Renal pelvis (tissue), 4 donors: ENCODE measurements around the gene POMT2. TPM values are rescaled to one million over a fixed set of nuclear protein-coding genes. Genes with fewer than 3 reads are reported as not detected.

ENCODE experiments used
- DNase-seq: peaks from one replicate; pipeline ENCODE4 v3.0.0-alpha.2; 2013
- polyA plus RNA-seq, 3 donors: library from polyadenylated mRNA; unstranded; fragments of 120-200 nt; gene quantifications; one replicate each; pipeline ENCODE4 v1.2.1, GENCODE V29; 2013; ENCODE audit not compliant: insufficient read length in 3 of 3

Gene POMT2
- polyA plus RNA-seq, 3 donors: 36.6 to 54.2 (median 44.1) TPM

GRCh38 chr14:77243853-77244252 is 76.8 kb downstream of the POMT2 start:
- DNase-seq: no peak

GRCh38 chr14:77242752-77243151 is 77.9 kb downstream of the POMT2 start:
- no peak for DNase-seq

- peak; percentile 3 for DNase-seq
Observed at GRCh38 chr14:77241955-77242354, 78.7 kb downstream of the POMT2 start.

GRCh38 chr14:77240336-77240915 is 80.3 kb downstream of the POMT2 start:
- no peak for DNase-seq

- DNase-seq: no peak
Observed at GRCh38 chr14:77239412-77239811, 81.3 kb downstream of the POMT2 start.

- no peak for DNase-seq
Observed at GRCh38 chr14:77238996-77239395, 81.7 kb downstream of the POMT2 start.

- no peak for DNase-seq
Observed at GRCh38 chr14:77238356-77238755, 82.3 kb downstream of the POMT2 start.

- DNase-seq: no peak
Observed at GRCh38 chr14:77236814-77237213, 83.9 kb downstream of the POMT2 start.

- no peak for DNase-seq
Observed at GRCh38 chr14:77231721-77232120, 89.0 kb downstream of the POMT2 start.

GRCh38 chr14:77230914-77231313 is 89.8 kb downstream of the POMT2 start:
- no peak for DNase-seq

GRCh38 chr14:77228056-77228455 is 92.6 kb downstream of the POMT2 start:
- no peak for DNase-seq

- no peak for DNase-seq
Observed at GRCh38 chr14:77225892-77226557, 94.7 kb downstream of the POMT2 start.

- no peak for DNase-seq
Observed at GRCh38 chr14:77225254-77225653, 95.4 kb downstream of the POMT2 start.

Other genes starting within 250 kb of the POMT2 start
- 10 to 100 TPM; 19.6 to 26.7 (median 24.5) TPM for gene CIPC, start 222.6 kb downstream of the POMT2 start, polyA plus RNA-seq
- under 1 TPM; 0.19 to 0.64 (median 0.58) TPM for gene ZDHHC22, start 179.1 kb downstream of the POMT2 start, polyA plus RNA-seq
- 1 to 10 TPM; 2.2 to 2.6 (median 2.4) TPM for gene TMEM63C, start 139.1 kb downstream of the POMT2 start, polyA plus RNA-seq
- gene NGB, start 49.7 kb downstream of the POMT2 start, polyA plus RNA-seq: not detected
- gene GSTZ1, start 153 bp upstream of the POMT2 start, polyA plus RNA-seq: 10 to 100 TPM; 31.8 to 33.6 (median 33.5) TPM
- 10 to 100 TPM; 18.1 to 25.4 (median 24.5) TPM for gene TMED8, start 56.2 kb upstream of the POMT2 start, polyA plus RNA-seq
- gene SAMD15, start 56.5 kb upstream of the POMT2 start, polyA plus RNA-seq: 10 to 100 TPM in 1 of 3 donors, 1 to 10 TPM in 2; 8.0 to 10.8 (median 8.3) TPM
- gene NOXRED1, start 102.6 kb upstream of the POMT2 start, polyA plus RNA-seq: 1 to 10 TPM; 2.0 to 4.5 (median 2.8) TPM
- 10 to 100 TPM; 29.7 to 32.0 (median 31.3) TPM for gene VIPAS39, start 136.7 kb upstream of the POMT2 start, polyA plus RNA-seq
- 100 to 1,000 TPM; 173 to 234 (median 209) TPM for gene AHSA1, start 137.2 kb upstream of the POMT2 start, polyA plus RNA-seq
- 1 to 10 TPM; 2.1 to 2.9 (median 2.7) TPM for gene ISM2, start 177.9 kb upstream of the POMT2 start, polyA plus RNA-seq